DMS79 (cell line): ENCODE data around the gene ZNF620.
"Not testable (repeated sequence)": the region's sequence is repeated elsewhere in the genome, so short reads cannot be mapped to it uniquely, and the experiment has no call there.

Experiments
- DNase-seq: peaks from one replicate; lab custom pipeline; 2025; lab: John Stamatoyannopoulos, UW

ZNF620 gene

DNA sequence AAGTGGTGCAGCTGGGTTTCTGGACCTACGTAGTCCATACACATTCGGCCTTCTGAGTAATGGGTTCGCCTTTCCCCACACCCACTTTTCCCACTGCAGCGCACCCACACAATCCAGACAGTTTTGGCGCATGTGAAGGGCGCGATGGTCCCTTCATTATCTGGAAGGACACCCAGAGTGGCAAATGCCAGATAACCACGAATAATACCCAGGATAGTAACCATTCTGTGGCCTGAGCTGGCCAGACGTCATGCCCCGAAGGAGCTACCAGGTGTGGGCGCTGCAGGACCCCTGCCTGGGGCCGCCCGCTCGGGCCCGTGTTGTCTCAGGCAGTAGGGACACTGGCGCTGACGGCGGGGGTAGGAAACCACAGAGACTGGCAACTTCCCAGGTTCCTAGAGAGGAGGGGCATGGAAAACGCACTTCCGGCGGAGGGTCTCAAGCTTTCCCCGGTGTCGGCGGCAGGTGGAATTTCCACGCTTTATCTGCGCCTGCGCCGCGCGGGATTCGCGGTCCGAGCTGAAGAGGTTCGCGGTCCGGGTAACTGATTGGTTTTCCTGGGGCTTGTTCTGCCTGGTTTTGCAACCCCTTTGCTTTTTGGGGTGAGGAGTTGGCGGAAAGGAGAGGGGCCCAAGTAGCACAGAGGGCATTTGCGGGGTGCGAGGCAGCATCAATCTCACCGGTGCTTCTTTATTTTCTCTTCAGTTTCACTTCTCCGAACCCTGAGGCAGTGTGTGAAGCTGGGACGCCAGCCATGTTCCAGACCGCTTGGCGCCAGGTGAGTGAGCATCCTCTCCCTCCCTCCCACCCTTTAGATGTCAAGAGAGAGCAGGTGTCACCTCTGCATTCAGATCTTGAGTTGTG is at the start of gene ZNF620:
Gene ZNF620, plus strand, starts transcription at position 441 of the 864 bp plus-strand sequence. Its CDS starts 314 bp downstream, at position 755.
- DNase-seq: peak; percentile 50

GRCh38 chr3:40456279-40456939 is 49.4 kb upstream of the ZNF620 start:
- no peak for DNase-seq

GRCh38 chr3:40456940-40457823 is 48.7 kb upstream of the ZNF620 start, which contains the start of gene RPL14:
TSS of gene RPL14 (plus strand) at chr3:40457339. CDS start at chr3:40457472, 133 bp downstream.
- peak; percentile 70 for DNase-seq

DNA sequence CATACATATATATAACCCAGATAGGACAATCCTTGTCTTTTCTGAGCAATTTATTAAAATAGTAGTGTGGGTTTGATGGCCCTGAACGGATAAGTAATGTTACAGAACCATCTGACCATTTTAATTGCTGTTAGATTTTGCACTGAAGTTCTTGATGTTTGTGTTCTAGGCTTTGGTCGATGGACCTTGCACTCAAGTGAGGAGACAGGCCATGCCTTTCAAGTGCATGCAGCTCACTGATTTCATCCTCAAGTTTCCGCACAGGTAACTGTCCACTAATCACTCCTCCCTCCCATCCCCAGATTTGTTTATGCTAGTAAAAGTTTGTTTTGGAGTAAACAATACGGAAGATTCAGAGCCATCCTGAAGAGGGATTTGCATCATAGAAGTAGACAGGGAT is 47.4 kb upstream of the ZNF620 start:
- DNase-seq: no peak

- not testable (repeated sequence) for DNase-seq
These were observed 45.4 kb upstream of the ZNF620 start for GRCh38 chr3:40460481-40460880.

DNA sequence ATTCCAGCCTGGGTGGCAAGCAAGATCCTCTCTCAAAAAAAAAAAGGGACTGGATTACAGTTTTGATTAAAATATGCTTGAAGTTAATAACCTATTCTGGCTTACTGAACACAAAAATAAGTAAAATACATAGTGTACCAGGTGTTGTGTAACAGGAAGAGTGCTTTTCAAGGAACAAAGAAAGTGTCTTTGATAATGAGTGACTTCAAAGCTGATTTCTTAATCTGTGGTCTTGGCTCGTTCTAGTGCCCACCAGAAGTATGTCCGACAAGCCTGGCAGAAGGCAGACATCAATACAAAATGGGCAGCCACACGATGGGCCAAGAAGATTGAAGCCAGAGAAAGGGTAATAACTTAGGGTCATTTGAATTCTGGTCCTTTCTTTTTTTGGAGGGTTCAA is 44.7 kb upstream of the ZNF620 start:
- no peak for DNase-seq

DNA sequence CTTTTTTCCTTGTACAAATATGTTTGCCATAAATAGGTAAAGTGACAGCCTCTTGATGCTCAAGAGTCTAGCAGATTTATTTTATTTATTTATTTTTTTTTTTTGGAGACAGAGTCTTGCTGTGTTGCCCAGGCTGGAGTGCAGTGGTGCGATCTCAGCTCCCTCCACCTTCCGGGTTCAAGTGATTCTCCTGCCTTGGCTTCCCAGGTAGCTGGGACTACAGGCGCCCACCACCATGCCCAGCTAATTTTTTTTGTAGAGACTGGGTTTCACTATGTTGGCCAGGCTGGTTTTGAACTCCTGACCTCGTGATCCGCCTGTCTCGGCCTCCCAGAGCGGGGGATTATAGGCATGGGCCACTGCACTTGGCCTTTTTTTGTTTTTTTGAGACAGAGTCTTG is 43.0 kb upstream of the ZNF620 start:
- not testable (repeated sequence) for DNase-seq

DNA sequence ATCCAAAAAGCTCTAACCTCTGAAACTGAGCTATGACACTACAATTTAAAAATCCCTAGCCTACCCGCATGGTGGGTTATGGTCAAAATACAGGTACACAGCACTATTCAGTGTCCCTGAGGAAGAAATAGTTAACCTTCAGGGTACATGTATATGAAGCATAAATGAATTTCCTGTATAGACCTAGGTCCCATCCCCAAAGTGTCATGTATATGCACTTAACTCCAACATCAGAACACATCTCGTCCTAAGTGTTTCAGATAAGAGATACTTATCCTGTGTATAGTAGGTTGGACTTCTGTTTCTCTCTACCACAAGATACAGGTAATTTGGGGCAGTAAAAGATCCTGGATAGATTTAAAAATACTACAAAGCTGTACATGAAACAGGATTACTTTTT is 42.3 kb upstream of the ZNF620 start:
- no peak for DNase-seq

DNA sequence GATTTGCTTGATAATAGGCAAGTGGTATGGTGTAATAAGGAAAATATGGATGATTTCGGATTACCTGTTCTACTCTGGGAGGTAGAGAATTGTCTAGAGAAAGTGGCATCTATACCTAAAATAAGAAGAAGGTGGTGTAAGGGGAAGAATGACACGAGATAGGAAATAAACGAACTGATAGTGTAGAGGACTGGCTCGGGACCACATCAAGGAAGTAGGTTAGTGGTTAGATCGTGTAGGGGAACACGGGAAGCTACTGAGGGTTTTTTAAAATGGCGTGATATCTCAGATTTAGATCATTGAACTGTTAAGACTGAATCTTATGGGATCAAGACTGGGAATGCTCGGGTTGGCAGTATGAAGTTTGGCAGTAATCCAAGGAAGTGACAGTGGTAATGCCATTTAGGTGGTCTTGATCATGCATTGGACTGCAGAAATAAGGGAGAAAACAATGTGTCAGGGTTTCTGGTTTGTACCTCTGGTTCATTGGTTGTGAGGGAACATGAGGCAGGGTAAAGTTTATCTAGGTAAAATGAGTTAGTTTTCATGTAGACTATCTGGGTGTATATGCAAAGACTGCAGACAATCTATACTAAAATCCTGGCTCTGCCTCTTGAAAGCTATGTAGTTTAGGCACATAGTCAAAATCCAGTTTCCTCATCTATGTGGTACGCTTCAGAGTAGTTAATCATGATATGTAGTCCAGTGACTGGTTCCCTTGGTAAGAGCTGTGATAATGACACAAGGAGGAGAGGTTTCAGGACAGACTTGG is 41.3 kb upstream of the ZNF620 start:
- no peak for DNase-seq

- DNase-seq: no peak
These were observed 40.8 kb upstream of the ZNF620 start for GRCh38 chr3:40465111-40465407.

- no peak for DNase-seq
These were observed 40.4 kb upstream of the ZNF620 start for GRCh38 chr3:40465456-40465855.

DNA sequence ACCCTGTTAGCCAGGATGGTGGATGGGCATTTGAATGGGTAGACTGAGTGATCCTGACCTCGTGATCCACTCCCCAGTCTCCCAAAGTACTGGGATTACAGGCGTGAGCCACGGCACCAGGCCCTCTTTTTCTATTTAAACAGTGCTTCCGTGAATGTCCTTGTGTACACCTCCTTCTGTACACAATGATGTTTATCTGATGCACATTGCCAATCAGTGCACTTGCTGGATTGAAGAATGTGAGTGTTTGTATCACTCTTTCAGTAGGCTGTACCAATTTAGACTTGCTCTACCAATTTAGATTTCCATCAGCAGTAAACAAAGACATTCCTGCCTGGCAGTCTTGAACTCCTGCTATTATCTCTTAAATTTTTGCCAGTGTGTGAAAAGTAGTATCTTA is 37.8 kb upstream of the ZNF620 start:
- DNase-seq: no peak

GRCh38 chr3:40470701-40471100 is 35.1 kb upstream of the ZNF620 start:
- DNase-seq: no peak

GRCh38 chr3:40476478-40477470 is 29.1 kb upstream of the ZNF620 start, which contains the start of gene ZNF619:
TSS of gene ZNF619 (plus strand) at chr3:40477122. CDS start at chr3:40477980, 858 bp downstream.
- peak; percentile 20 for DNase-seq

DNA sequence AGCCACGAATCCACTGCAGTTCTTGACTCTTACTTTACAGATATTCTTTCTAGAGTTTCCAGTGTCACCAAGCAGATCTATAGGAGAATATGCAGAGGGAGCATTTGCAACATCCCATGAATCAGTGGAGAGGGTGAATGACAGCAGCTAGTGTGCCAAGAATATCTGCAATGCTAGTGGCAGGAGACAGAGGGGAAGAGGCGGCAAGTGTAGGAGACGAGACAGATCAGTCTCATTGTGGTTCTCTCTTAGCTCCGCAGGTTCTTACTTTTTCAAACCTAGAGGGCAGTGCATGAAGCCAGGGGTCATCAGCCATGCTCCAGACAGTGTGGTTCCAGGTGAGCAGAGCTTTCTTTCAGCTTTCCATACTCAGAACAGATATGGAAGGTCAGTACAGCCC is 28.2 kb upstream of the ZNF620 start:
- DNase-seq: no peak

- DNase-seq: no peak
These were observed 18.7 kb upstream of the ZNF620 start for GRCh38 chr3:40487172-40487571.

GRCh38 chr3:40490916-40491315 is 14.9 kb upstream of the ZNF620 start:
- DNase-seq: no peak

- no peak for DNase-seq
These were observed 11.1 kb upstream of the ZNF620 start for GRCh38 chr3:40494698-40495097.

GRCh38 chr3:40497288-40497687 is 8.6 kb upstream of the ZNF620 start:
- DNase-seq: no peak

DNA sequence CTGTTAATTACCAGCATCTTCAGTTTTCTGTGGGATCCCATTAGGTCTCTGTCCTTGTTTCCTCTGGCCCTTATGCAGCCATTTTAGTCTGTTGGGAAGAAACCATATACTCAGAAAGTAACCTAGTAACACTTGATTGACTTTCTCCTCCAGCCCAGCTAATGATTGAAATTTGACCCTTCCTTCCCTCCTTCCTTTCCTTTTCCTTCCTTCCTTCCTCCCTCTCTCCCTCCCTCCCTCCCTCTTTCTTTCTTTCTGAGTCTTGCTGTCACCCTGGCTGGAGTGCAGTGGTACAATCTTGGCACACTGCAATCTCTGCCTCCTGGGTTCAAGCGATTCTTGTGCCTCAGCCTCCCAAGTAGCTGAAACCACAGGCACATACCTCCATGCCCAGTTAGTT is 5.9 kb upstream of the ZNF620 start:
- no peak for DNase-seq
